ENCODE data around the gene SLC7A1. TPM values are rescaled to one million over a fixed set of nuclear protein-coding genes. Genes with fewer than 3 reads are reported as not detected.

SLC7A1 gene
- total RNA-seq, 1 donor from 2014 or later = 115 TPM

GRCh38 chr13:29501674-29502073 lies 93.8 kb downstream of the SLC7A1 start:
- H4K20me1 ChIP-seq (ENCODE audit: insufficient read depth, low read length) = peaks cover 3% of the 10 kb centered on the region
- H3K36me3 Mint-ChIP-seq (ENCODE audit: low read depth, unreplicated experiment) = peaks cover 2% of the 10 kb centered on the region
- no peak overlapping the region for H3K4me2 ChIP-seq (ENCODE audit: low read length)
- no peak overlapping the region for H3K4me3 Mint-ChIP-seq (ENCODE audit: unreplicated experiment)
- DNase-seq (ENCODE audit: low read depth) (no peak), FAIRE-seq (no peak)
- no peak overlapping the region for H3K4me3 ChIP-seq (ENCODE audit: insufficient read depth, low read depth, low read length)
- no peaks in the 10 kb centered on the region for H3K79me2 ChIP-seq (ENCODE audit: insufficient read depth, low read length)
- H3K4me1 ChIP-seq (ENCODE audit: insufficient read depth, low read length) = peaks cover 7% of the 10 kb centered on the region
- peaks cover 7% of the 10 kb centered on the region for H3K27me3 Mint-ChIP-seq (ENCODE audit: low read depth, unreplicated experiment)
- no peaks in the 10 kb centered on the region for H3K9me3 ChIP-seq (ENCODE audit: insufficient read depth, low read depth, low read length)
- peaks cover 19% of the 10 kb centered on the region for H3K4me1 Mint-ChIP-seq (ENCODE audit: low read depth, unreplicated experiment)
- H3K27me3 ChIP-seq (ENCODE audit: insufficient read depth, low read length) = peaks cover 4% of the 10 kb centered on the region
- TF ChIP-seq CTCF (IDR thresholded peaks at IDR 0.05; ENCODE audit: insufficient read depth, low read depth, low read length) (no peak), EZH2 (IDR thresholded peaks at IDR 0.05; ENCODE audit: insufficient read depth, low read length) (no peak)
- no peak overlapping the region for H3K9ac ChIP-seq (ENCODE audit: low read length)
- no peaks in the 10 kb centered on the region for H3K36me3 ChIP-seq (ENCODE audit: insufficient read depth, low read length)
- H2AFZ ChIP-seq (ENCODE audit: low read depth, low read length) = no peak overlapping the region
- no peak overlapping the region for H3K27ac Mint-ChIP-seq (ENCODE audit: unreplicated experiment)
- no peak overlapping the region for H3K27ac ChIP-seq (ENCODE audit: low read depth, low read length)
- H3K9me3 Mint-ChIP-seq (ENCODE audit: unreplicated experiment) = no peaks in the 10 kb centered on the region

DNA sequence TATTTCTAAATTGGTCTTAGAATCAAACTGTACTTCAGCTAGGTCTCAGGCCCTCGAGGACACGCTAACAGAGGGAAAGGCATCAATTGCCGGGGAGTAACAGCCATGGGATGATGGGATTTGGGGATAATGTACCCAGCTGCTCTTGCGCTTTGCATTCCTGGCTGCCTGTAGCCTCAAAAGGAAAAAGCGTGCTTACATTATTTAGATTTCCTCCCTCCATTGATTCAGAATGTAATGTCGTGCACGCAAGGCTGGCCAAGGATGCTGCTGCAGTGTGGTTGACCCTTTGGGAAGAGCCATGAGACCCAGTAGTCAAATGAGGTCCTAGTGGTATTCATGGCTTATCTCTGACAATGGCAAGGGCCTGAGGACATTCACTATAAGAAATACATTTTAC lies 95.1 kb downstream of the SLC7A1 start:
- peaks cover 7% of the 10 kb centered on the region for H3K27me3 Mint-ChIP-seq (ENCODE audit: low read depth, unreplicated experiment)
- Histone ChIP-seq H3K4me3 (ENCODE audit: insufficient read depth, low read depth, low read length) (no peak overlapping the region), H3K27me3 (ENCODE audit: insufficient read depth, low read length) (peaks cover 11% of the 10 kb centered on the region), H2AFZ (ENCODE audit: low read depth, low read length) (no peak overlapping the region), H3K36me3 (ENCODE audit: insufficient read depth, low read length) (no peaks in the 10 kb centered on the region), H3K9ac (ENCODE audit: low read length) (no peak overlapping the region), H4K20me1 (ENCODE audit: insufficient read depth, low read length) (peaks cover 3% of the 10 kb centered on the region), H3K9me3 (ENCODE audit: insufficient read depth, low read depth, low read length) (no peaks in the 10 kb centered on the region), H3K4me2 (ENCODE audit: low read length) (no peak overlapping the region), H3K79me2 (ENCODE audit: insufficient read depth, low read length) (no peaks in the 10 kb centered on the region), H3K4me1 (ENCODE audit: insufficient read depth, low read length) (peaks cover 7% of the 10 kb centered on the region), H3K27ac (ENCODE audit: low read depth, low read length) (no peak overlapping the region)
- FAIRE-seq = no peak
- TF ChIP-seq EZH2 (IDR thresholded peaks at IDR 0.05; ENCODE audit: insufficient read depth, low read length) = no peak
- no peak overlapping the region for H3K27ac Mint-ChIP-seq (ENCODE audit: unreplicated experiment)
- H3K9me3 Mint-ChIP-seq (ENCODE audit: unreplicated experiment) = no peaks in the 10 kb centered on the region
- H3K4me3 Mint-ChIP-seq (ENCODE audit: unreplicated experiment) = no peak overlapping the region
- H3K36me3 Mint-ChIP-seq (ENCODE audit: low read depth, unreplicated experiment) = peaks cover 2% of the 10 kb centered on the region
- DNase-seq (ENCODE audit: low read depth) = no peak
- peaks cover 26% of the 10 kb centered on the region for H3K4me1 Mint-ChIP-seq (ENCODE audit: low read depth, unreplicated experiment)

DNA sequence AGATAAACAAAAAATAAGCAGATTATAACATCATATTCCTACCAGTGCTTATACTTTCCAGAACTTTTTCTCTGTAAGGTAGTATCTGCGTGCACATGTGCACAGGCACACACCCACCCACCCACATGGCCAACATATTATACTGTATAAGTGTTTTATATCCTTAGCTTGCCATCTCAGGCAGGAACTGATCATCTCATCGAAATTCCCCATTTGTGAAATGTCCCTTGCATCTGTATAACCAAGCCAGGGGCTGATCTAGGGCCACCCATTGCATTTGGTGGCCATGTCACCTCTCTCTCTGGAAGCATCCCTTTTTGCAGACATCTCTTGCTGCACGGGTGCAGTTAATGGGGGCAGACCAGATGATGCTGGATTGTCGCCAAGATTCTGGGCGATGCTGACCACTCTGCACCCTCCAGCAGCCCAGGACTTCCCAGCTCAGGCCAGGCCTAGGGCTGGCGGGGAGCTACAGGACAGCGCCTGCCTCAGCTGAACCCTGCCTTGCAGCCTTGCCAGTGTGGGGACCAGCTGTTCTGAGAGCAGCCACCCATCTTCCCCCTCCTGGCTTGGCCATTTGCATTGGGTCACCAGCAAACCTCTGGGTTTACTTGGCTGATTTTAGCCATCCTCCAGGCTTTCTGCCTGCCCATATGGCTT lies 95.9 kb downstream of the SLC7A1 start:
- no peak for TF ChIP-seq CTCF (IDR thresholded peaks at IDR 0.05; ENCODE audit: insufficient read depth, low read depth, low read length)
- no peak for TF ChIP-seq EZH2 (IDR thresholded peaks at IDR 0.05; ENCODE audit: insufficient read depth, low read length)
- H3K36me3 ChIP-seq (ENCODE audit: insufficient read depth, low read length) = no peaks in the 10 kb centered on the region
- Mint-ChIP-seq H3K27me3 (ENCODE audit: low read depth, unreplicated experiment) (peaks cover 7% of the 10 kb centered on the region), H3K4me1 (ENCODE audit: low read depth, unreplicated experiment) (peaks cover 26% of the 10 kb centered on the region), H3K4me3 (ENCODE audit: unreplicated experiment) (no peak overlapping the region), H3K9me3 (ENCODE audit: unreplicated experiment) (no peaks in the 10 kb centered on the region), H3K27ac (ENCODE audit: unreplicated experiment) (no peak overlapping the region), H3K36me3 (ENCODE audit: low read depth, unreplicated experiment) (peaks cover 2% of the 10 kb centered on the region)
- peaks cover 11% of the 10 kb centered on the region for H3K27me3 ChIP-seq (ENCODE audit: insufficient read depth, low read length)
- no peak for FAIRE-seq
- H3K79me2 ChIP-seq (ENCODE audit: insufficient read depth, low read length) = no peaks in the 10 kb centered on the region
- no peak overlapping the region for H3K9ac ChIP-seq (ENCODE audit: low read length)
- peaks cover 3% of the 10 kb centered on the region for H4K20me1 ChIP-seq (ENCODE audit: insufficient read depth, low read length)
- no peak overlapping the region for H3K4me3 ChIP-seq (ENCODE audit: insufficient read depth, low read depth, low read length)
- H2AFZ ChIP-seq (ENCODE audit: low read depth, low read length) = no peak overlapping the region
- H3K4me1 ChIP-seq (ENCODE audit: insufficient read depth, low read length) = peaks cover 7% of the 10 kb centered on the region
- no peaks in the 10 kb centered on the region for H3K9me3 ChIP-seq (ENCODE audit: insufficient read depth, low read depth, low read length)
- DNase-seq (ENCODE audit: low read depth) = no peak
- no peak overlapping the region for H3K4me2 ChIP-seq (ENCODE audit: low read length)
- H3K27ac ChIP-seq (ENCODE audit: low read depth, low read length) = no peak overlapping the region
